ENCODE measurements around the gene ELMOD3. TPM values are rescaled to one million over a fixed set of nuclear protein-coding genes. Genes with fewer than 3 reads are reported as not detected.
"Not testable (repeated sequence)": the region's sequence is repeated elsewhere in the genome, so short reads cannot be mapped to it uniquely, and the experiment has no call there.

ELMOD3 gene
- total RNA-seq, 1 donor from 2014 or later = 18.0 TPM

DNA sequence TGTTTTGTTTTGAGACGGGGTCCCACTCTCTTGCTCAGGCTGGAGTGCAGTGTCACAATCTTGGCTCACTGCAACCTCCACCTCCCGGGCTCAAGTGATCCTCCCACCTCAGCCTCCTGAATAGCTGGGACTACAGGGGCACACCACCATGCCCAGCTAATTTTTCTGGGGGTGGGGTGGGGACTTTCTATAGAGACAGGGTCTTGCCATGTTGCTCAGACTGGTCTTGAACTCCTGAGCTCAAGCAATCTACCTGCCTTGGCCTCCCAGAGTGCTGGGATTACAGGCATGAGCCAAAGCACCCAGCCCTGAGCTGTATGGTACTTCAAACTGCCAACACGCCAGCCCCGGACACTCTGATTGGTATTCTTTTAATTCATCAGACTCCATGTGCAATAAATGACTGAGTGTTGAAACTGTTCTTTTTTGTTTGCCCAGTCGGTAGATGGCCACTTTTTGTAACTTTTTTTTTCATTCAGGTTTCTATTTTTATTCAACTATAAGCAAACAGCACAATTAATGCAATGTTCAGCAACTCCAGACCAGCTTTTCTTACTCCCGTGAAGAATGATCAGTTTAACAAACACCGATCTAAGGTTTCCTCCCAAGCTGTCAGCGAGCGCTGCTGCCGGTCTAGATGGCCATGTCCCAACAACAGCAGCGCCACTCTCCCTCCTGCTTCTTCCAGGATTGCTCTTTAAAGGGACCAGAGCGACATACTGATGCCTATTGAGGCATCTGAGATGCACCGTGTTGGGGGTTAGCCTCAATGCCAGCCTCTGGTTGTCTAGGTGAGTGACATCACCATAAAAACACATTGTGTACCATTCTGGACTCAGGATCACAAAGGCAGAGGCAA is 14.3 kb upstream of the ELMOD3 start:
- peaks cover 5% of the 10 kb centered on the region for H3K36me3 Mint-ChIP-seq (ENCODE audit: unreplicated experiment)
- no peak overlapping the region for H3K4me3 Mint-ChIP-seq (ENCODE audit: unreplicated experiment)
- no peak for DNase-seq
- H3K27me3 Mint-ChIP-seq (ENCODE audit: unreplicated experiment) = peaks cover 4% of the 10 kb centered on the region
- H3K4me1 Mint-ChIP-seq (ENCODE audit: low read depth, unreplicated experiment) = no peaks in the 10 kb centered on the region
- no peak overlapping the region for H3K27ac Mint-ChIP-seq (ENCODE audit: unreplicated experiment)
- no peaks in the 10 kb centered on the region for H3K9me3 Mint-ChIP-seq (ENCODE audit: unreplicated experiment)
- TF ChIP-seq, protein P1, sequence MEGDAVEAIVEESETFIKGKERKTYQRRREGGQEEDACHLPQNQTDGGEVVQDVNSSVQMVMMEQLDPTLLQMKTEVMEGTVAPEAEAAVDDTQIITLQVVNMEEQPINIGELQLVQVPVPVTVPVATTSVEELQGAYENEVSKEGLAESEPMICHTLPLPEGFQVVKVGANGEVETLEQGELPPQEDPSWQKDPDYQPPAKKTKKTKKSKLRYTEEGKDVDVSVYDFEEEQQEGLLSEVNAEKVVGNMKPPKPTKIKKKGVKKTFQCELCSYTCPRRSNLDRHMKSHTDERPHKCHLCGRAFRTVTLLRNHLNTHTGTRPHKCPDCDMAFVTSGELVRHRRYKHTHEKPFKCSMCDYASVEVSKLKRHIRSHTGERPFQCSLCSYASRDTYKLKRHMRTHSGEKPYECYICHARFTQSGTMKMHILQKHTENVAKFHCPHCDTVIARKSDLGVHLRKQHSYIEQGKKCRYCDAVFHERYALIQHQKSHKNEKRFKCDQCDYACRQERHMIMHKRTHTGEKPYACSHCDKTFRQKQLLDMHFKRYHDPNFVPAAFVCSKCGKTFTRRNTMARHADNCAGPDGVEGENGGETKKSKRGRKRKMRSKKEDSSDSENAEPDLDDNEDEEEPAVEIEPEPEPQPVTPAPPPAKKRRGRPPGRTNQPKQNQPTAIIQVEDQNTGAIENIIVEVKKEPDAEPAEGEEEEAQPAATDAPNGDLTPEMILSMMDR (IDR thresholded peaks at IDR 0.05; ENCODE audit: partially characterized antibody, unreplicated experiment) = no peak

DNA sequence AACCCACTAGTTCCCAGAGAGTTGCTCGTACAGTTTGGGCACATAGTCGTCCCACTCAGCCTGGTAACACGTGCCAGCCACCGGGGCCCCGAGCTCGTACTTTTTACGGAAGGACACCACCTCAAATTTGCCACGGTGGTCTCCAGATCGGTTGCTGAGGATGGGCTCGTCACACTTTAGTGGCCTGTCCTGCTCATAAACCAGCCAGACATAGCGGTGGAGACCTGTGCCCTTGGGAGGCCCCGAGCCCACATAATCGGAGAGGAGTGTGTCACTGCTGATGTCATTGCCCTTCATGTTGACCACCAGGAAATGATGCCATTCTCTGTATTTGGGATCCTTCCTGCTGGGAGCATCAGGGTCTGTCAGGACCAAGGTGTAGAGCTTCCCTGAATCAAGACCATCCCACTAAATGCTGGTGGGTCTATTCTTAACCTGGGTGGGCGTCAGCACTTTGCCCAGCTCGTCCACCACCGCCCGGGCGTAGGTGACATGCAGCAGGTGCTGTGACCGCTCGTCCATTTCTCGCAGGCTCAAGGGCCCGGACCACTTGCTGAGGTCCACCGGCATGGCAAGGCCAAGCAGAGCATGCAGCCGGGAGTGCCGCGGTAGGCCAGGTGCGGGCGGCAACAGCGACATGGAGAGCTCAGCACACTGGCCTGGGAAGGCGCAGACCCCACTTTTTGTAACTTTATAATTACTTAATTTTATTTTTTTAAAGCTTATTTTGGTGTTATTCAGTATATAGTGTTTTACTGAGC is 13.1 kb upstream of the ELMOD3 start:
- TF ChIP-seq, protein P1 (IDR thresholded peaks at IDR 0.05; ENCODE audit: partially characterized antibody, unreplicated experiment) = no peak
- H3K27ac Mint-ChIP-seq (ENCODE audit: unreplicated experiment) = no peak overlapping the region
- no peaks in the 10 kb centered on the region for H3K4me1 Mint-ChIP-seq (ENCODE audit: low read depth, unreplicated experiment)
- no peak overlapping the region for H3K4me3 Mint-ChIP-seq (ENCODE audit: unreplicated experiment)
- no peaks in the 10 kb centered on the region for H3K9me3 Mint-ChIP-seq (ENCODE audit: unreplicated experiment)
- DNase-seq = no peak
- peaks cover 5% of the 10 kb centered on the region for H3K36me3 Mint-ChIP-seq (ENCODE audit: unreplicated experiment)
- H3K27me3 Mint-ChIP-seq (ENCODE audit: unreplicated experiment) = peaks cover 4% of the 10 kb centered on the region

DNA sequence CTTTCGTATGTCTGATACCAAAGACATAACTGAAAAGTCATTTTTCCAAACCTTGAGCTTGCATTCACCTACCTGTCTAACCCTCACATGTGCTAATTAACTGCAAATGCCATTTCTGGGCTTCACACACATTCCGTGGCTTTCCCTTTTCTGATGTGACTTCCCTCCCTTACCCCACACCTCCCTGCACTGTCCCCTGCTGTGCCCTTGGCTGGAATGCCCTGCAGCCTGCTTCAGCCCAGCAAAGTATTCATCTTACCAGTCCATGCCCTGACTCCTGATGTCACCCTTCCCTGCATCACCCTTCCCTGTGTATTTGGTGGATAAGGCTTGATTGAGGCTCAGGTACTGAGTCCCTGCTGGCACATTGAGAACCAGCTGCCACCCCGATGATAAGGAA is 12.4 kb upstream of the ELMOD3 start:
- Mint-ChIP-seq H3K4me1 (ENCODE audit: low read depth, unreplicated experiment) (no peaks in the 10 kb centered on the region), H3K27ac (ENCODE audit: unreplicated experiment) (no peak overlapping the region), H3K27me3 (ENCODE audit: unreplicated experiment) (peaks cover 4% of the 10 kb centered on the region), H3K4me3 (ENCODE audit: unreplicated experiment) (no peak overlapping the region), H3K9me3 (ENCODE audit: unreplicated experiment) (no peaks in the 10 kb centered on the region), H3K36me3 (ENCODE audit: unreplicated experiment) (peaks cover 5% of the 10 kb centered on the region)
- TF ChIP-seq, protein P1 (IDR thresholded peaks at IDR 0.05; ENCODE audit: partially characterized antibody, unreplicated experiment) = no peak
- no peak for DNase-seq

DNA sequence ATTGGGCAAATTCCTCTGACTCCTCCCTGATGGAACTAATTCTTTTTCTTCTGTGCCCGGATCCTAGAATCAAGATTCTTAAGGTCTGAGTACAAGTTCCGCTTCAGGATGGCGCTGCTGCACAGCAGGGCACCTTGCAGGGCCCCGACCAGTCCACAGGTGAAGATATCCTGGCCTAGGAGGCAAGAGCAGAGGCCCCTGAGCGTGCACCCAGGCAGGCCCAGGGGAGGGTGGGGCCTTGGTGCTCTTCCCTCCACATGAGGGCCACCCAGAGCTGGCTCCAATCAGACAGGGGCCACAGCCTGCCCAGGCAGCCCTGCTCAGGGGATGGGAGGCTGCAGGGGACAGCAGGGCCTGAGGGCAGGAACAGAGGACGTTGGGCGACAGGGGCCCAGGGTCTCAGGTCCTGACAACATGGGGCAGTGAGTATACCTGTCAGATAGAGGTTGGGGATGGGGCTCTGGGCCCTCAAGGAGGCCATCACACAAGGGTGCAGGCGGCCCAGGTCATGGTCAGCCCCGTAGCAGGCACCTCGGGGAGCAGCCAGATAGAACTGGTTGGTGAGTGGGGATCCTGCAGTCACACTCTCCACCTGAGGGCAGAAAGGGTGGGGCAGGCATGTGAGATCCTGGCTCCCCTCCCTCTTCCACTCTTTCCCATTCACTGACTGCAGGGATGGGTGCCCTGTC is 11.2 kb upstream of the ELMOD3 start:
- H3K4me3 Mint-ChIP-seq (ENCODE audit: unreplicated experiment); H3K27me3 Mint-ChIP-seq (ENCODE audit: unreplicated experiment): not testable (repeated sequence)

DNA sequence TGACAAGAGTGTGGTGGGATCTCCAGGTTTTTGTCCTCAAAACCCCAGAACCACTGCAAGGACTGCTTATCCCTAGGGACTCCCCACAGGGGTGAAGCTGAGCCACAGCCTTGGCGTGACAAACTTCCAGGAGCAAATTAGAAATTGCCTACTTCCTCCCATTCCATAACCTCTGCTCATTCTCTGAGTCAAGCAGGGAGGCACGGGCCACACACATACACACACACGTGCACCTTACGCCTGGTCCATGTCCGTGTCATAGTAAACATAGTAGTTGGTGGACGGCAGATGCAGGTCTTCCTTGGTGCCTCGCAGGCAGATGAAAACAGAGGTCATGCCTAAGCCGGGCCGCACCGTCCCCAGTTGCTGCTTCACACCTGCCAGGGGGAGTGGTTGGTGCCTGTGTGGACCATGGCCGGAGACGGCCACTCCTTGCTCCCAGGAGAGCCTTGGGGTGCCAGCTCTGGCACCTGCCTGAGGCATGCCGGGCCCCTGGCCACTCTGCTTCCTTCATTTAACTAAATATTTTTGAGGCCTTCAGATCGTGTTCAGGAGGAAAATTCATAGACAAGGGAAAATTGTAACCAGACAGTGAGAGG is 10.1 kb upstream of the ELMOD3 start:
- Mint-ChIP-seq H3K36me3 (ENCODE audit: unreplicated experiment) (peaks cover 5% of the 10 kb centered on the region), H3K27ac (ENCODE audit: unreplicated experiment) (no peak overlapping the region), H3K4me1 (ENCODE audit: low read depth, unreplicated experiment) (no peaks in the 10 kb centered on the region), H3K9me3 (ENCODE audit: unreplicated experiment) (no peaks in the 10 kb centered on the region), H3K4me3 (ENCODE audit: unreplicated experiment) (no peak overlapping the region), H3K27me3 (ENCODE audit: unreplicated experiment) (peaks cover 4% of the 10 kb centered on the region)
- DNase-seq = no peak
- TF ChIP-seq, protein P1 (IDR thresholded peaks at IDR 0.05; ENCODE audit: partially characterized antibody, unreplicated experiment) = no peak

More for the DNA sequence above, 11.2 kb upstream of the ELMOD3 start:
- not testable (repeated sequence) for H3K4me1 Mint-ChIP-seq (ENCODE audit: low read depth, unreplicated experiment); H3K27ac Mint-ChIP-seq (ENCODE audit: unreplicated experiment); DNase-seq; H3K36me3 Mint-ChIP-seq (ENCODE audit: unreplicated experiment); H3K9me3 Mint-ChIP-seq (ENCODE audit: unreplicated experiment)
